Measurements from ENCODE around the gene HAPLN2.
"Not testable (repeated sequence)": the region's sequence is repeated elsewhere in the genome, so short reads cannot be mapped to it uniquely, and the experiment has no call there.

Gene HAPLN2

DNA sequence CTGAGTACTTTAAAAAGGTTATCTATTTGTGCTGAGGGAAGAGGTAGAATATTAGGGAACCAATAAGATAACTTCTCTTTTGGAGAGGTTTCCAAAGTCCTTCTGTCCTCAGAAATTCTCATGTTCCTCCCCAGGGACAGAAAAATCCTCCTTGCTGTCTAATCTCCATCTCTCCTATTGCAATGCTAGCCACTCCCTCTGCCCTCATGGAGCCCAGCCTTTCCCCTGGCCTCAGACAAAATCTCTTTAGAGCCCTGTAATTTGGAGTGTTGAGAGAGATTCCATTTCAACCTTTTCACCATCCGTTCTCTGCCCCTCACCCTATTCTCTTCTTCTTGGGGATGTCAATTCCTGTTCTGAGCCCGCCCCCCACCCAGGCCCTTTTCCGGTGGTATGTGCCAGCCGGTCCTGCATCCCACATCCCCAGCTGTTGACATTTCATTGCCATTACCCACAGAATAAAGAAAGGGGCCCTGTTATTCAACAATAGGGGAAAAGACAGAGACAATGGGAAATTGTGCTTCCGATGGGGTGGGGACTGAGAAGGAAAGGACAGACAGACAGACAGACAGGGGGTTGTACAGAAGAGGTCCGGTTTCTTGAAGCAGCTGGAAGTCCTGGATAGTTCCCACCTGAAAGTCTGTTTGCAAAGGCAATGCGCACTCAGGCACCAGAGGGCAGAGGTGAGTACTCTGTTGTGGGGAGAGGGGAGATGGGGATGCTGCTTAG lies at the start of gene HAPLN2:
HAPLN2 (plus strand) TSS at position 563 of the 729 bp plus-strand sequence. CDS start 4,076 bp downstream, outside the sequence.
- peak; percentile 59 for DNase-seq

DNA sequence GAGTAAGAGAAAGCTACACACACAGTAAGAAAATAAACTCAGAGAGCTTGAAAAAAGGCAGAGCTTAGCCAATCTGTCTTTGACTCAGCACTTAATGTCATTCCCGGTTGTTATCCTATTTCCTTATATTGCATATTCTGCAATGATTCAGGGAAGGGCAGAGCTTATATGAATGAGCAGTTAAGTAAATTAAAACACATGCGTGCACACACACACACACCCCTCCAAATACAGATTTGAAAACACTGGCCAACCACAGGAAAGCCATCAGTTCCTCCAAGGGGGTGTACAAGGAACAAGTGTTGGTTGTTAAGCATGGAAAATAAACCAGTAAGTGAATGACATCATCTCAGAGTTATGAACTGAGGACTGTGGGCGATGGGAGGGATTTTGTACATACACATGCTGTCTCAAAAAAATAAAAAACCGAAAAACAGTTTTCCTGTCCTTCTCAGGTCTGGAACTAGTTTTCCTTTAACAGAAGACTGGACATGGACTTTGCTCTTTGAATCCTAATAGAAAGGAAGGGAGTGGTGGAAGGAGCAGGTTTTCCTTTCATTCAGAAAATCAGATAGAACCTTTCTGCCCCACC lies 47.9 kb upstream of the HAPLN2 start:
- no peak for DNase-seq

DNA sequence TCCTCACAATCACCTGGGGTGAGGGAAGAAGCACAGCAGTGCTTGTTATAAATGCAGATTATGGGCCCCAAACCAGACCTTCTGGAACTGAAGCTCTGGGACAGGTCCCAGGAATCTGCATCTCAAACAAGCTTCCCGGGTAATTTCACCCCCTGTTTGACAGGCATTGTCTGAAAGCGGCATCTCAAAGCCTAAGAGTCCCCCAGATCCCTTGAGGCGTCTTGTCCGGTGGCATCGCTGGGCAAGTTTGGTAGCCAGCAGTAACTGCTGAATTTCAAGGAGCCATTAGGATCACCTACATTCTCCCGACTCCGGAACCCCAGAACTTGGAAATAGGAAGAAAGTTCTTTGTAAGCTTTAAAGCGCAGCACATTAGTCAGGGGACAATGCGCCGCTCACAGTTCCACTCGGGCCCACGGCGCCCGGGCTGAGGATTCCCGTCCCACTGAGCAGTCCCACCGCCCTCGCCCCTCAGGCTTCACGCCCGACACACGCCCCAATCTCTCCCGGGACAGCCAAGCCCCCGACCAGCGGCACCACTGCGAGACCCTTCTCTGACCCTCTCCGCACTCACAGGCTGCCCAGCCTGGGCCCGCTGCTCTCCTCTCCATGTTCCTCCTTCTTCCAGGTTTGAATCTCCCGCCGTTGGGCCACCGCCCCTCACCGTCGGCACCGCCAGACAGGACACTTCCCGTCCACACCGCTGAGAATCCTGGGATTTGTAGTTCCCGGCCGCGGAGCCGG lies 47.1 kb upstream of the HAPLN2 start, which contains the start of gene IQGAP3:
IQGAP3 (minus strand) TSS at position 647 of the 744 bp plus-strand sequence; CDS start at position 611, 36 bp downstream.
- DNase-seq: peak; percentile 75

DNA sequence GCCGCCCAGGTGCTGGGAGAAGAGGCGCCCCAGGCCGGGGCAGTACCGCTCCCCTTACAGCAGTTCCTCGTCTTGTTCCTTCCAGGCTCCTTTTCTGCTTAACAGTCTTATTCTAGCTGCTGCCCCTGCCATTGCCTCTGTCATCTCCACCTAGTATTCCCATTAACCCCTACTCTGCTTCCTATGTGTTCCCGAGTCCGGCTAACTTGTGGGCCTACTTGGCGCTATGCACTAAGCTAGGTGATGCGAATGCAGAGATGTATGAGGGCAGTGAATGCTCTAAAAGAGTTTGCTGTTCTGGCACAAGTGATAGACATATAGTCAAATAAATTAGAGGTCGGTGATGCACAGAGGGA lies 46.6 kb upstream of the HAPLN2 start:
- no peak for DNase-seq

DNA sequence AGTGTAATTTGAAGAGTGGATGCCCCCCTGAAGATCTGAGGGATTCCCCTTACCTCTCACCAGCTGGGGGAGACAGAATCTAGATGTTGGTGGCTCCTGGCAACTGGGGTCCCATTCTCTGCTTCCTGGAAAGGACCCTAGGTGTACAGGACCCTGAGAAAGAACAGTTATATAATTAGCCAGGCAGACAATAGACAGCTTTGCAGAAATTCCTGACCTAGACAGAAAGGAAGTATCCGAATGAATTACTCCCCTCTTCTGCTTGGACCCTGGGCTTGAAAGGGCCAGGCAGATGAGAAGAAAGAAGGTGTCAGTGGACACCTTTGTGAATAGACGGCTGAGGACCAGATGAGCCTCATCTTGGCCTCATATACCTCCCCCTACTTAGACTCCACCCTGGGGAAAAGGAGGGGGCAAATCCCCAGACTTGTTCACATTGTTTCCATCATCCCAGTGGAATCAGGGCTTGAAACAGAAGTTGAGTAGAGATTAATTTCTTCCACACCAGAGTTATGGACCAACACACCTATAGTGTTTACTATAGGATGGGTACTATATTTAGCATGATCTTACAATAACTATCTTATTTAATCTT lies 45.1 kb upstream of the HAPLN2 start:
- no peak for DNase-seq

GRCh38 chr1:156577550-156577949 lies 41.7 kb upstream of the HAPLN2 start:
- DNase-seq: no peak

DNA sequence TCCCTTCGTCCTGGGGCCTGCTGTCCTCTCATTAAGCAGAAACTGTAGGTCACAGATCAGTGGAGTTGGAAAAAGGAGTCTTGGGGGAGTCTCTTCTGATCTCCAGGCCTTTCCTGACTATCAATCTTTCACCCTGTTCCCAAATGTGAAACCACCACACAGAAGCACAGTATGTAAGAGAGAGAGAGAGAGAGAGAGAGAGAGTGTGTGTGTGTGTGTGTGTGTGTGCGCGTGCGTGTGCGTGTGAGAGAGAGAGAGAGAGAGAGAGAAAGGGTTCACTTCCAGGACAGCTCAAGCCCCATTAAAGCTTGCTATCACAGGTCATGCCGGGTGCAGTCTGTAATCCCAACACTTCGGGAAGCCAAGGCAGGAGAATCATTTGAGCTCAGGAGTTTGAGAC lies 41.2 kb upstream of the HAPLN2 start:
- no peak for DNase-seq

- no peak for DNase-seq
Observed at GRCh38 chr1:156579472-156579871, 39.7 kb upstream of the HAPLN2 start, which contains the start of gene TTC24. TSS of gene TTC24 (plus strand) at chr1:156579723. CDS start at chr1:156581365, 1,642 bp downstream.

GRCh38 chr1:156581661-156582387 lies 37.4 kb upstream of the HAPLN2 start:
- DNase-seq: no peak

DNA sequence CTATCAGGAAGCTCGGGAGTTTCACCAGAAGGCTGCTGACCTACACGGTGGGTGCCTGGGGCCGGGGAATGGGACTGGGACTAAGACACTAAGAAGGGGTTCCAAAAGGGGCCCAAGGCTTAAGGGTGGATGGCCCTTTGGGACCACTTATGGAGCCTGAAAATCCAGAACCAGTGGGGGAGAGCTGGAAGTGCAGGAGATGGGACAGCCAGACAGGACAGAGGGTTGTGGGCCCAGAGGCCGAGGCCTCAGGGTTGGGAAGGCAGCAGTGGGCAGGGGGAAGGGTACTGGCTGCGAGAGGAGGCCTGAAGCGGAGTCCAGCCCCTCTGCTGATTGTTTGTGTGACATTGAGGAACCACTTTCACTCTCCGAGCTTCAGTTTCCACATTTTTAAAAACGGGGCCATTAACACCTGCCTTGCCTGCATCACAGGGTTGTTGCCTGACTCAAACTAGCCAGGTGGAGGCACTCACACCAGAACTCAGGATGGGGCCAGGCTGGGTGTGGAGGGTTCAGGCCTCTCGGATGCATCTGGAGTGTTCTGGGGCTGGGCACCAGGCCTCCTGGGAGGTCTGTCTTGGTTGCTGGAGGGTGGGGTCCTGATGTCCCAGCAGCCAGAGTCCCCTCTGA lies 36.7 kb upstream of the HAPLN2 start:
- no peak for DNase-seq

- DNase-seq: peak; percentile 69
Observed at GRCh38 chr1:156583821-156584622, 35.2 kb upstream of the HAPLN2 start.

GRCh38 chr1:156584813-156585212 lies 34.4 kb upstream of the HAPLN2 start:
- DNase-seq: peak; percentile 17

GRCh38 chr1:156586323-156586722 lies 32.9 kb upstream of the HAPLN2 start:
- no peak for DNase-seq

DNA sequence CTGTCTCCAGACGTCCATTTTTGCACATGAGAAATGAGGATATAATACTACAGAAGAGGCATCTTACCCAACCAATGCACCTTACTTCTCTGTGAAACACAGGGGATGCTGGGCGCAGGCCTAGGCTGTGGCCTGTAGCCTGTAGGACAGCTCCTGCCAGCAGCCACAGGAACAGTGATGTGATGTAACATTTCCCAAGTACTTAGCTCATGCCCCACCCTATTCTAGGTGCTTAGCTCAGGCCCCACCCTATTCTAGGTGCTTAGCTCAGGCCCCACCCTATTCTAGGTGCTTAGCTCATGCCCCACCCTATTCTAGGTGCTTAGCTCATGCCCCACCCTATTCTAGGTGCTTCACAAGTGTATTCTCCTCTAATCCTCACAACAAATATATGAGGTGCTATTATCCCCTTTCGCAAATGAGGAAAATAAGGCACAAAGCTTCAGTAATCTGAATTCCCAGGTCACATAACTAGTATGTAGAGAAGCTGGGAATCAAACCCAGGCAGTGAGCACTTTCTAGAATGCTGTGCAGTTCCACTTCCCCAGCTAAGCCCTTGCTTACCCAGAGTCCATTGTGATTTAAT lies 32.2 kb upstream of the HAPLN2 start:
- DNase-seq: no peak

DNA sequence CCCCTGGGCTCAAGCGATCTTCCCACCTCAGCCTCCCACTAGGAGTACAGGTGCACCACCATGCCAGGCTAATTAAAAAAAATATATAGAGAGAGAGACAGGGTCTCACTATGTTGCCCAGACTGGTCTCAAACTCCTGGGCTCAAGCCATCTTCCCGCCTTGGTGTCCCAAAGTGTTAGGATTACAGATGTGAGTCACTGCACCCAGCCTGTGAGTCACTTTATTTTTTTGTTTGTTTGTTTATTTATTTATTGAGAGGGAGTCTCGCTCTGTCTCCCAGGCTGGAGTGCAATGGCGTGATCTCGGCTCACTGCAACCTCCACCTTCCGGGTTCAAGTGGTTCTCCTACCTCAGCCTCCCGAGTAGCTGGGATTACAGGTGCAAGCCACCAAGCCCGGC lies 31.3 kb upstream of the HAPLN2 start:
- not testable (repeated sequence) for DNase-seq

DNA sequence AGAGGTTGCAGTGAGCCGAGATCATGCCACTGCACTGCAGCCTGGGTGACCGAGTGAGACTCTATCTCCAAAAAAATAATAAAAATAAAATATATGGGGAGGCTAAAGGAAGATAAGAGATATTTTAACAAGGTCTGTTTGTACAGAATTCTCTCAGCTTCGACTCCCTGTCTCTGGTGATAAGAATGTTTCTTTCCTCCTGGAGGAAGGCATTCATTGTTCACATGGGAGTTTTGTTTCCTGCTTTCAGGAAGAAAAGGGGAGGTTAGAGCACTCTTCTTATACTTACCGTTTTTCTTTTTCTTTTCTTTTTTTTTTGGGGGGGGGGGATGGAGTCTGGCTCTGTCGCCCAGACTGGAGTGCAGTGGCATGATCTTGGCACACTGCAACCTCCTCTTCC lies 29.7 kb upstream of the HAPLN2 start:
- no peak for DNase-seq

GRCh38 chr1:156590326-156591180 lies 28.7 kb upstream of the HAPLN2 start:
- no peak for DNase-seq

- no peak for DNase-seq
Observed at GRCh38 chr1:156591181-156591431, 28.1 kb upstream of the HAPLN2 start.

- peak; percentile 69 for DNase-seq
Observed at GRCh38 chr1:156591432-156592157, 27.6 kb upstream of the HAPLN2 start, which contains the start of gene NAXE. TSS of gene NAXE (plus strand) at chr1:156591776. CDS start at chr1:156591805, 29 bp downstream.
